GM13977 (cell line): ENCODE data around the gene GJC3.
"Not testable (repeated sequence)": the region's sequence is repeated elsewhere in the genome, so short reads cannot be mapped to it uniquely, and the experiment has no call there.

Experiments used
- DNase-seq: peaks from one replicate; pipeline ENCODE4 v3.0.0; 2012; ENCODE audit warnings: low spot score
- CTCF ChIP-seq: IDR thresholded peaks from 2 replicates; pipeline ENCODE4 v1.5.1; 2012; ENCODE audit warnings: mild to moderate bottlenecking, control low read depth; ENCODE audit not compliant: insufficient read depth; ENCODE audit errors: extremely low read depth, missing control alignments
- in situ Hi-C: fragments of 300-500 bp; cut with MboI; formaldehyde crosslinking; loops from one replicate; pipeline ENCODE4 v1.12.0; 2022; ENCODE audit warnings: low sequenced_read_pairs, low pct_unique_long_range_greater_than_20kb, mixed read lengths, inconsistent platforms; ENCODE audit not compliant: unreplicated experiment

GJC3 gene

GRCh38 chr7:99897322-99898022 is 31.9 kb downstream of the GJC3 start:
- in situ Hi-C loops, result no loop called here
- no peak for TF ChIP-seq CTCF

GRCh38 chr7:99894738-99895137 is 34.7 kb downstream of the GJC3 start:
- TF ChIP-seq CTCF, result no peak
- no peak for DNase-seq
- in situ Hi-C loops, result no loop called here

More at GRCh38 chr7:99897322-99898022, 31.9 kb downstream of the GJC3 start:
- DNase-seq, result no peak

GRCh38 chr7:99893280-99893679 is 36.1 kb downstream of the GJC3 start:
- DNase-seq, result no peak
- no peak for TF ChIP-seq CTCF
- in situ Hi-C loops, result no loop called here

GRCh38 chr7:99890348-99890747 is 39.1 kb downstream of the GJC3 start:
- in situ Hi-C loops, DNase-seq: not testable (repeated sequence)

- in situ Hi-C loops, DNase-seq: not testable (repeated sequence)
Measured at GRCh38 chr7:99888366-99888765, 41.1 kb downstream of the GJC3 start.

GRCh38 chr7:99881370-99881769 is 48.0 kb downstream of the GJC3 start:
- in situ Hi-C loops, result no loop called here
- DNase-seq, result no peak
- no peak for TF ChIP-seq CTCF

GRCh38 chr7:99876933-99877332 is 52.5 kb downstream of the GJC3 start, which contains the start of gene OR2AE1:
OR2AE1 (minus strand) TSS chr7:99877033; CDS start chr7:99877033, 0 bp downstream.
- in situ Hi-C loops, result no loop called here
- no peak for TF ChIP-seq CTCF

GRCh38 chr7:99876491-99876890 is 52.9 kb downstream of the GJC3 start:
- no peak for DNase-seq
- in situ Hi-C loops, result no loop called here
- no peak for TF ChIP-seq CTCF

More at GRCh38 chr7:99876933-99877332, 52.5 kb downstream of the GJC3 start, which contains the start of gene OR2AE1:
- DNase-seq, result no peak
